GM19372 (cell line): ENCODE data around the gene NPFFR1.

Source experiments
- ATAC-seq: cut with Tn5 transposase; IDR thresholded peaks from one replicate; pipeline ENCODE4 v1.9.1; 2021; ENCODE audit warnings: mild to moderate bottlenecking, low read depth, moderate library complexity; ENCODE audit not compliant: unreplicated experiment

NPFFR1 gene

GRCh38 chr10:70315815-70316214, 32.0 kb upstream of the NPFFR1 start:
- no peak for ATAC-seq

- no peak for ATAC-seq
Measured at GRCh38 chr10:70315276-70315675, 31.5 kb upstream of the NPFFR1 start.

GRCh38 chr10:70312972-70313371, 29.2 kb upstream of the NPFFR1 start:
- ATAC-seq = no peak

DNA sequence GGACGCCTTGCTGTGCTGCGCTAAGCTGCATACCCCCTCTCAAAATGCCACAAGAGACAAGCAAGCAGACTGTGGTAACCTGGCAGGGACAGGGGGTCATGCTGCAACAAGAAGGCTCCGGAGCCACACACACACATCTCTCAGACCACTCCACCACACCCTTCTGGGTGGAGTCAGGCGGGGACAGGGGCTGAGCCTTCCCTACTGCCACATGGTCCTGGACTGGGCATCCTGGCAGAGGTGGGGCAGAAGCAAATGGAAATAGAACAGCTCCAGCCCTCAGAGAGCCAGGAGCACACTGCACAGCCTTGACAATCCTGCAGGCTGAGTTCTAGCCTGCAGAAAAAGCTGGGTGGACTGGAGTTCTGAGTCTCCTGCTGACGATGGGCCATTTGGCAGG, 28.4 kb upstream of the NPFFR1 start:
- ATAC-seq = no peak

- no peak for ATAC-seq
Measured at GRCh38 chr10:70311698-70312097, 27.9 kb upstream of the NPFFR1 start.

DNA sequence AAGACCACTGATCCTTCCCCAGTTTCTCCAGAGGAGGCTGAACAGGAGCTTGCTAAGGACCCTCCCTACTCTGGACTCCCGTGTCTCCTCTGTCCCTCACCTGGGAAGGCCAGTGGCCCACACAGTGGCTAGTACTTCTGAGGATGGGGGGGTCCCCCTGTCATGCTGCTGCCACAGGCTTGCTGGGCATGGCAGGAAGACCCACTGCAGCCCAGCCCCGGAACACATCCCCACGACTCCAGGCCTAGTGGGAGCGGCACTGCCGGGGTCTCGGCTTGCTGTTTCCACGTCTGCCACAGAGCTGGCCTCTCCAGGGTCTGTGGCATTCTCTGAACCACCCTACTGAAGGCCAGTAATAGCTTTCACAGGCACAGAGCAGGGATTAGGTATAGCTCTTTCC, 25.9 kb upstream of the NPFFR1 start:
- no peak for ATAC-seq

GRCh38 chr10:70308121-70309060, 24.6 kb upstream of the NPFFR1 start:
- ATAC-seq = no peak

- ATAC-seq = no peak
Measured at GRCh38 chr10:70306886-70307520, 23.2 kb upstream of the NPFFR1 start.

- no peak for ATAC-seq
Measured at GRCh38 chr10:70306181-70306705, 22.4 kb upstream of the NPFFR1 start.

DNA sequence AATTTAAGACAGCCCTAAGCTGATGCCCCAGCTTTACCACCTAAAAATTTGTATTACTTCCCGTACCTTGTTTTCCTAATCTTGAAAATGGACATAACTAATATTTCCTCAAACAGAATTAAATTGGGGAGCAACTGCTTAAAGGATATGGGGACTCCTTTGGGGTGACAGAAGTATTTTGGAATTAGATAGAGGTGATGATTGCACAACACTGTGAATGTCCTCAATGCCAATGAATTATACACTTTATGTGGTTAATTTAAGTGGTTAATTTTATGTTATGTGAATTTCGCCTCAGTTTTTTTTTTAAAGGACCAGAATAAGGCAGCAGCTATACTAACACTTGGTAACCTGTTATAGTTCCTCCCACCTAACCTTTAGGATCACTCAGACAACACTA, 19.9 kb upstream of the NPFFR1 start:
- ATAC-seq = no peak

- ATAC-seq = no peak
Measured at GRCh38 chr10:70302292-70302691, 18.5 kb upstream of the NPFFR1 start.

DNA sequence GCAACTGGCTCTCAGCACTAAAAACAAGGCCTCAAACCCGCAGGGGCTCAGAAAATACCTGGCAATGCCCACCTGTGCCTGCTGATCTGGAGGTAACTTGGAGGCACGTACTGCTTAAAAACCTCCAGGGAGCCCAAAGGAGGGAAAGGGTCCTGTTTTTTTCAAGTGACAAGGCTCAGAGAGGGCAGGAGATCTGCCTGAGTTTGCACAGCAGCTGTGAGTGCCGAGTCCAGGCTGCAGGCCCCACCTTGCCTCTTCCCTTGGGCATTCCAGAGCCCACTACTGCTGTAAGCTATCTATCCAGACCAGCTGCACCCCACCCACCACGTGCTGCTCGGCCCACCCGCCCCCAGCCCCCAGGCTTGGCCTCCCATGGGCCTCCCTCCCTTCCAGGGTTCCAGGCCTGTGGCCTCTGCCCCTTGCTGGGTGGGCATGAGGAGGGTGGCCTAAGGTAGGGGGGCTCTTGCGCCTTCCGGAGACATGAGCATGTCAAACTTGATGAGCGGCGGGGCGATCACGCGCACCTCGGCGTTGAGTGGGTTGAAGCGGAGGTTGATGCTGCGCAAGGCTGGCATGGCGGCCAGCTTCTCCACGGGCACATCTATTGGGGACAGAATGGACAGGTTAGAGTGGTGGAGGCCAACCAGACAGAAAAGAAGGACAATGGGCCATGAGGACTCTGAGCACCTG, 17.2 kb upstream of the NPFFR1 start:
- ATAC-seq = no peak

- no peak for ATAC-seq
Measured at GRCh38 chr10:70300461-70300860, 16.7 kb upstream of the NPFFR1 start.

GRCh38 chr10:70299876-70300275, 16.1 kb upstream of the NPFFR1 start:
- ATAC-seq = no peak

DNA sequence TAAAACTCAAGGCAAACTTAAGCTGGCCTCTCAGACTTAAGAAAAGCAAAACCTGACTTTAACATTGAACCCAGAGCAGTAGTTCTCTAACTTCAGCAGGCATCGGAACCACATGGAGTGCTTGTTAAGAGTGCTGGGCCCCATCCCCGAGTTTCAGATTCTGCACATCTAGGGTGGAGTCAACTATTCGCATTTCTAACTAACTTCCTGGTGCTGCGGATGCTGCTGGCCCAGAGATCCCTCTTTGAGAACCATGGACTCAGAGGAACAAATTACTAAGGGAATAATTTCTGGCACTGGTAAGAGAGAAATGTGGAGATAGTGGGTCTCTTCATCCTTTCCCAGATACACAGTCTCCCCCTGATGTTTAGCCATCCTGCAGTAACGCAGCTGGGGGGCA, 14.6 kb upstream of the NPFFR1 start:
- no peak for ATAC-seq

- no peak for ATAC-seq
Measured at GRCh38 chr10:70297224-70297623, 13.4 kb upstream of the NPFFR1 start.

DNA sequence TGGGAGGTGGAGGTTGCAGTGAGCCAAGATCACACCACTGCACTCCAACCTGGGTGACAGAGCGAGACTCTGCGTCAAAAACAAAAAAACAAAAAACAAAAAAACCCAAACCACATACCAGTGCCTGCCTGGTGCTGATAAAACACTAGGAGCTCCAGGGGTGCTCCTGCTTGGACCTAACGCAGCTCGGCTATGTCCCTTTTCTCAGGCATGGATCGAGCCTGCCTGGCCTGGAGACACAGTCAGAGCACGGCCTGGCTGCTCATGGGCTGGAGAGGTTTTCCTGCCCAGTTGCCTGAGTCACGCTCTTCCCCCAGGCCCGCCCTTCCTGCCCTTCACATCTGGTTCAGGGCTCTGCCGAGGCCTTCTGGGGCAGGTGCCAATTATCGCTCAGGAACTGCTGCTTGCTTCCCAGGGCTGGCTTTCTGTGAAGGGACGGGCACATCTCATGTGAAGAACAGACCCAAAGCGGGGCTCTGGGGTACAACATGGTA, 12.6 kb upstream of the NPFFR1 start:
- ATAC-seq = no peak

DNA sequence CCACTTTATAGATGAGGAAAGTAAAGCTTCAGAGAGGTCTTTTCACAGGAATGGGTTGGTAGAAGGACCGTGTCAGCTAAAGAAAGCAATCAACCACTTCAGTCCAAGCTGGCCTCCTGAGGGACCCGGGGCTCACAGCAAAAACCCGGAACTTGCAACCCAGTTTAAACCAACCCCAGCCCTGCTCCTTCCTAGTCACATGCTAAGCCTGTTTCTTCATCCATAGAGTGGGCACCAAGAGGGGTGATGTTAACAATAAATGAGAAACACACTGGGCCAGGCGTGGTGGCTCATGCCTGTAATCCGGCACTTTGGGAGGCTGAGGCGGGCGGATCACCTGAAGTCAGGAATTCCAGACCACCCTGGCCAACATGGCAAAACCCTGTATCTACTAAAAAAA, 12.1 kb upstream of the NPFFR1 start:
- ATAC-seq = no peak

GRCh38 chr10:70295321-70295720, 11.5 kb upstream of the NPFFR1 start:
- ATAC-seq = no peak

- peak; percentile 95 for ATAC-seq
Measured at GRCh38 chr10:70293169-70293843, 9.5 kb upstream of the NPFFR1 start.
